ENCODE measurements around the gene PAPSS1. TPM values are rescaled to one million over a fixed set of nuclear protein-coding genes. Genes with fewer than 3 reads are reported as not detected.
A peak's percentile ranks its signal among the peaks of the same experiment; 100 is the strongest.

The PAPSS1 gene
- total RNA-seq, 2 donors from 2014 or later: 128 to 164 TPM

DNA sequence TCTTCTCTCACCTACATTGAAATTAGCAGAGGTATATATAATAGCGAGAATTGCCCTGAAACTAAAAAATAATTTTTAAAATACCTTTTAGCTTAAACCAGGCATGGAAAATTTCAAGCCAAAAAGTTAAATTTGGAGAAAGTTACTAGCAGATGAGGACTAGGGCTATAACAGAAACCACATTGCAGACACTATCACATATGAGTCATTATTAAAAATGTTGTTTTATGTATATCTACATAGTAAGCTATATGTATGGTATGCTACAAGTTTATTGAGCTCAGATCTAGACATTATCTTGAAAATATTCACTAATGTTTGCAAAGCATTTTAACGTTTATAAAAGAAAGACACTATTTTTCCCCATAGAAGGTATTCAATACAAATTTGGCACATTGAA, 147.8 kb downstream of the PAPSS1 start:
- Histone ChIP-seq H3K36me3 (ENCODE audit: control insufficient read depth, insufficient read depth, low read length) (no peaks in the 10 kb centered on the region), H3K9ac (ENCODE audit: extremely low read depth, low read length, poor library complexity, severe bottlenecking) (no peak overlapping the region), H3K4me3 (ENCODE audit: low read length) (no peak overlapping the region), H3K4me1 (ENCODE audit: control insufficient read depth, insufficient read depth, low read length) (no peaks in the 10 kb centered on the region), H3K9me3 (ENCODE audit: control insufficient read depth, low read length) (no peaks in the 10 kb centered on the region), H3K27ac (ENCODE audit: low read depth, low read length) (no peak overlapping the region), H3K27me3 (ENCODE audit: control insufficient read depth, insufficient read depth, low read length, poor library complexity, severe bottlenecking) (no peaks in the 10 kb centered on the region)
- no peak overlapping the region for H3K4me3 Mint-ChIP-seq
- peaks cover 6% of the 10 kb centered on the region for H3K9me3 Mint-ChIP-seq
- no peaks in the 10 kb centered on the region for H3K36me3 Mint-ChIP-seq (ENCODE audit: low read depth)
- no peaks in the 10 kb centered on the region for H3K4me1 Mint-ChIP-seq
- TF ChIP-seq, protein P1, sequence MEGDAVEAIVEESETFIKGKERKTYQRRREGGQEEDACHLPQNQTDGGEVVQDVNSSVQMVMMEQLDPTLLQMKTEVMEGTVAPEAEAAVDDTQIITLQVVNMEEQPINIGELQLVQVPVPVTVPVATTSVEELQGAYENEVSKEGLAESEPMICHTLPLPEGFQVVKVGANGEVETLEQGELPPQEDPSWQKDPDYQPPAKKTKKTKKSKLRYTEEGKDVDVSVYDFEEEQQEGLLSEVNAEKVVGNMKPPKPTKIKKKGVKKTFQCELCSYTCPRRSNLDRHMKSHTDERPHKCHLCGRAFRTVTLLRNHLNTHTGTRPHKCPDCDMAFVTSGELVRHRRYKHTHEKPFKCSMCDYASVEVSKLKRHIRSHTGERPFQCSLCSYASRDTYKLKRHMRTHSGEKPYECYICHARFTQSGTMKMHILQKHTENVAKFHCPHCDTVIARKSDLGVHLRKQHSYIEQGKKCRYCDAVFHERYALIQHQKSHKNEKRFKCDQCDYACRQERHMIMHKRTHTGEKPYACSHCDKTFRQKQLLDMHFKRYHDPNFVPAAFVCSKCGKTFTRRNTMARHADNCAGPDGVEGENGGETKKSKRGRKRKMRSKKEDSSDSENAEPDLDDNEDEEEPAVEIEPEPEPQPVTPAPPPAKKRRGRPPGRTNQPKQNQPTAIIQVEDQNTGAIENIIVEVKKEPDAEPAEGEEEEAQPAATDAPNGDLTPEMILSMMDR (conservative IDR thresholded peaks at IDR 0.05): no peak
- H3K27me3 Mint-ChIP-seq (ENCODE audit: insufficient read depth): no peaks in the 10 kb centered on the region
- no peak overlapping the region for H3K27ac Mint-ChIP-seq
- WGBS, 2 experiments (ENCODE audit: insufficient coverage in 1 of 2, insufficient read length in 1 of 2): 100% methylated on average over 2 of the region's 2 CpGs; no CpG with 5 or more reads in 1 of the 2 experiments
- DNase-seq: no peak

DNA sequence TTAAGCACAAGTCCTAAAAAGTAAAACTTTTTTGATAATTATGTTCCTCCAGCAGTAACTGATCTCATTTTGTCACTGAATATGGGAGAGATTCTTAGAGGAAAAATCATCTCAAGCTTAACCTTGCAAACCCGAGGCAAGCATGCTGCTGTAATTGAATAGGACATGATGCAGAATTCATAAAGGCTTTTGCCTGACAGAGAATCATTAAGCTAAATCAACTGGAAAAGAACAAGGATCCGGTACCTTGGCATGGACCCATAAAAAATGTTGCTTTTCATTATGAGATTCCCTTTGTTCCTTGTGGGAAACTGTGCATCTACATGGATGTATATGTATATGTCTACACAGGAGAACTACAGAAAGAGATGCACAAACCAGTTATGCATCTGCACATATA, 149.1 kb downstream of the PAPSS1 start:
- Histone ChIP-seq H3K36me3 (ENCODE audit: control insufficient read depth, insufficient read depth, low read length) (no peaks in the 10 kb centered on the region), H3K4me1 (ENCODE audit: control insufficient read depth, insufficient read depth, low read length) (no peaks in the 10 kb centered on the region), H3K4me3 (ENCODE audit: low read length) (no peak overlapping the region), H3K27me3 (ENCODE audit: control insufficient read depth, insufficient read depth, low read length, poor library complexity, severe bottlenecking) (no peaks in the 10 kb centered on the region), H3K27ac (ENCODE audit: low read depth, low read length) (no peak overlapping the region), H3K9me3 (ENCODE audit: control insufficient read depth, low read length) (no peaks in the 10 kb centered on the region), H3K9ac (ENCODE audit: extremely low read depth, low read length, poor library complexity, severe bottlenecking) (no peak overlapping the region)
- H3K9me3 Mint-ChIP-seq: peaks cover 8% of the 10 kb centered on the region
- H3K4me1 Mint-ChIP-seq: no peaks in the 10 kb centered on the region
- WGBS, 2 experiments (ENCODE audit: insufficient coverage in 1 of 2, insufficient read length in 1 of 2): 91 to 95% methylated on average over 2 of the region's 2 CpGs
- no peak overlapping the region for H3K4me3 Mint-ChIP-seq
- no peak for DNase-seq
- no peaks in the 10 kb centered on the region for H3K27me3 Mint-ChIP-seq (ENCODE audit: insufficient read depth)
- TF ChIP-seq, protein P1 (conservative IDR thresholded peaks at IDR 0.05): no peak
- no peaks in the 10 kb centered on the region for H3K36me3 Mint-ChIP-seq (ENCODE audit: low read depth)
- H3K27ac Mint-ChIP-seq: no peak overlapping the region

DNA sequence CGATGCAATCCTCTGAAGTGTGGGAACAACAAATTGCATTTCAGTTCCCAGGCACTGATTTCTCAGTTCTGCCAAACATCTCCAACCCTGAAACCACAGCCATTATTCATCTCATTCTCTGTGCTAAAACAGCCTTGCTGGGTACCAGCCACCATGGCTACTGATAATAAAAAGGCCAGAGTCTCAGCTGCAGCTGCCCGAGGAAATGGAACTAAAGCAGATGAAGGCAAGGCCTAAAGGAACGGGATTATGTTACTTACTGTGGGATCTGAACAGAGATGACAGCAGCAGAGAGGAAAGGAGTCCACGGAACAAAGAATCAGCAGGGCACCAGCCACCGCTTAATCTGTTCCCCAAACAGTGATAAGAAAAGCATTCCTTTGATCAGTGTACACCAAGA, 155.7 kb downstream of the PAPSS1 start:
- Histone ChIP-seq H3K9me3 (ENCODE audit: control insufficient read depth, low read length) (no peaks in the 10 kb centered on the region), H3K27ac (ENCODE audit: low read depth, low read length) (peak overlapping the region; percentile 67), H3K27me3 (ENCODE audit: control insufficient read depth, insufficient read depth, low read length, poor library complexity, severe bottlenecking) (no peaks in the 10 kb centered on the region), H3K4me1 (ENCODE audit: control insufficient read depth, insufficient read depth, low read length) (peaks cover 12% of the 10 kb centered on the region), H3K9ac (ENCODE audit: extremely low read depth, low read length, poor library complexity, severe bottlenecking) (no peak overlapping the region), H3K36me3 (ENCODE audit: control insufficient read depth, insufficient read depth, low read length) (no peaks in the 10 kb centered on the region), H3K4me3 (ENCODE audit: low read length) (no peak overlapping the region)
- TF ChIP-seq, protein P1 (conservative IDR thresholded peaks at IDR 0.05): no peak
- Mint-ChIP-seq H3K9me3 (peaks cover 23% of the 10 kb centered on the region), H3K4me3 (no peak overlapping the region), H3K27me3 (ENCODE audit: insufficient read depth) (no peaks in the 10 kb centered on the region), H3K36me3 (ENCODE audit: low read depth) (no peaks in the 10 kb centered on the region), H3K27ac (peak overlapping the region; percentile 18), H3K4me1 (peaks cover 29% of the 10 kb centered on the region)
- WGBS, 2 experiments (ENCODE audit: insufficient coverage in 1 of 2, insufficient read length in 1 of 2): 26 to 39% methylated on average over 5 of the region's 5 CpGs
- DNase-seq: peak; percentile 62

Other genes with a start within 250 kb of the PAPSS1 start
- gene SGMS2, start 104.7 kb upstream of the PAPSS1 start, total RNA-seq: under 1 TPM; 0.11 to 0.62 TPM
- gene CYP2U1, start 211.3 kb upstream of the PAPSS1 start, total RNA-seq: 1 to 10 TPM; 2.2 to 3.7 TPM

Measured in endodermal cell (in vitro differentiated cells).